NCI-H1048 (cell line): ENCODE measurements around the gene GGTLC2.
"Not testable (repeated sequence)": the region's sequence is repeated elsewhere in the genome, so short reads cannot be mapped to it uniquely, and the experiment has no call there.

ENCODE experiments used
- DNase-seq: peaks from one replicate; lab custom pipeline; 2025; lab: John Stamatoyannopoulos, UW

Gene GGTLC2

GRCh38 chr22:22669093-22669492, 24.7 kb downstream of the GGTLC2 start:
- no peak for DNase-seq

DNA sequence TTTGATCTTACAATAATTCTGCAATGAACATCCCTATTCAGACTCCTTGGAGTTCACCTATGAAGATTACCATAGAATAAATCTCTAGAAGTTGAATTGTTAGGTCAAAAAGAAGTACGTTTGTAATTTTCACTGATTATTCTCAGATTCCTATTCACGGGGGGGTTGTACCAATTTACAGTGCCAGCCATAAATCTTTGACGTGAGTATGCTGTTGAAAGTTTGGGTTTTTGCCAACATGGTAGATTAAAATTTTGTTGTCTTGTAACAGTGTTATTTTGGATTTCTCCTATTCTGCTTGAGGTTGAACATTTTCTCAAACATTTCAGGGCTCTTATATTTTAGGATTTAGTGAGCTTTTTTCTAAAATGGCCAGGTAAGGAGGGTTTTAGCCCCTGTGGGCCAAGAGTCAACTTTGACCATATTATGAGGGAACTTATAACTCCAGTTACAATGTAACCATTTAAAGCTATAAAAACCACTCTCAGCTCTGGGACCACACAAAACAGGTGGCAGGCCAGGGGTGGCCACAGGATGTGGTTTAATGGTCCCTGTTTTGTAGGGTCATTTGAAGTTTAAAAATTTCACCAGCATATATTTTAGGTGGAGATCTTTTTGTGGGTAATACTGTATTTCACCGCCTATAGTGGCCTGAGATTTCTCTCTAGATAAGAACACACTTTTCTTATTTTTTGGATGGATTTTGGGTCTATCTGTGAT, 25.8 kb downstream of the GGTLC2 start:
- no peak for DNase-seq

- DNase-seq: no peak
Observed at GRCh38 chr22:22671506-22671905, 27.1 kb downstream of the GGTLC2 start.

DNA sequence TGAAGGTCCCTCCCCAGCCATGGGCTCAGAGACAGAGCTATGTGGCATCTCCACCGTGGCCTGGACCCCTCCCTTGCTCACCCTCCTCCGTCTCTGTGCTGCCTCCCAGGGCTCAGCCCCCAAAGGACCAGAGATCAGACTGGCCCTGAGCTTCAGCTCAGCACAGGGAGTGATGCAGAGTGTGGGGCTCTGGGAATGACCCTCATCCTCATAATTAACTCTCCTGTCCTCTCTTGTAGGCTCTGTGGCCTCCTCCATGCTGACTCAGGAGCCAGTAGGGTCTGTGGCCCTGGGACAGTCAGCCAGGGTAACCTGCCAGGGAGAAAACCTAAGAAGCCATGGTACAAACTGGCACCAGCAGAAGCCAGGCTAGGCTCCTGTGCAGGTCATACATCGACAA, 28.7 kb downstream of the GGTLC2 start:
- no peak for DNase-seq

DNA sequence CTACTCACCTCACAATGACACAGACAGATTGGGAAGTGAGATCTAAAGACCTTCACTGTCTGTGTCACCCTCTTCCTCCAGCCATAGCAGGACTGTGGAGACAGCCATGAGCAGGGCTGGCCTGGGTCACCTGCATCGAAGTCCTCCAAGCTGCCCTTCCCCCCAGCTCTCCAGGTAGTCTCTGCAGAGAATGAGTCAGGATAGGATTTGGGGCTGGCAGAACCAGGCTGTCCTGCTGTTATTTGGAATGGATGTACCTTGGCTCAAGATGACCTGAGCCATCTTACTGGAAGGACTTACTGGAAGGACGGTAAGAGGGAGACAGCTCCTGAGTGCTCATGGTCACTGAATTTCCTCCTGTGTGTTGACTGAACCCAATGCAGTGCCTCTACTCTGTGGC, 29.2 kb downstream of the GGTLC2 start:
- no peak for DNase-seq

GRCh38 chr22:22674467-22674866, 30.1 kb downstream of the GGTLC2 start:
- no peak for DNase-seq

DNA sequence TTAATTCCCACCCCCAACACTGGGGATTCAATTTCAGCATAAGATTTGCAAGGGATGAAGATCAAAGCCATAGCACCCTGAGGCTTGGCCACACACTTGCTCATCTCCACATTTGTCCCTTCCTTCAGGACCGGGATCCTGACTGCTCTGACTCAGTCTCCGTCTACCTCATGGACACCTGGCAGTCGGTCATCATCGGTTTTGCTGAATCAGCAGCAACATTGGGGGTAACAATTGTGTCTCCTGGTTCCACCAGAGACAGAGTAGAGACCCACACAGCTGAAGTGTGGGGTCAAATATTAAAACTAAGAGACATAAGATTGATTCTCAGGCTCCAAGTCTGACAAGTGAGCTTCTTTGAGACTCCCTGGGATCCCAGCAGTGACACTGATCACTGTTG, 34.6 kb downstream of the GGTLC2 start:
- no peak for DNase-seq

DNA sequence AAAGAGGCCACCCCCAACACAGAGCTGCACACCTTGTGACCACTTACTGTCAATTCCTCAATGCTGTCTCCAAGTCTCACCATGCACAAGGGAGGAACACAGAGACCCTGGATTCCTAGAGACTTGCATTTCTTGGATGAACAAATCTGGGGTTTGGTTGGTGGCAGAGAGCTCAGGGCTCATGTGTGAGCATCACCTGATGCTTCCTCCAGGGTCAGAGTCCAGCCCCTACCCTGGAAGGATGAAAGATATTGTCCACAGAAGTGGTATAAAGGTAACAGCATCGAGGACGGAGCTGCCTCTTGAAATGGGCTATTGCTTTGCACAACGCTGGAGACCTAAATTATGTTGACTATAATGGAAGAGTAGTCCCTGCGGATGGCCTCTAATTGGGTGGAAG, 36.0 kb downstream of the GGTLC2 start:
- DNase-seq: no peak

- no peak for DNase-seq
Observed at GRCh38 chr22:22681221-22681739, 36.9 kb downstream of the GGTLC2 start.

DNA sequence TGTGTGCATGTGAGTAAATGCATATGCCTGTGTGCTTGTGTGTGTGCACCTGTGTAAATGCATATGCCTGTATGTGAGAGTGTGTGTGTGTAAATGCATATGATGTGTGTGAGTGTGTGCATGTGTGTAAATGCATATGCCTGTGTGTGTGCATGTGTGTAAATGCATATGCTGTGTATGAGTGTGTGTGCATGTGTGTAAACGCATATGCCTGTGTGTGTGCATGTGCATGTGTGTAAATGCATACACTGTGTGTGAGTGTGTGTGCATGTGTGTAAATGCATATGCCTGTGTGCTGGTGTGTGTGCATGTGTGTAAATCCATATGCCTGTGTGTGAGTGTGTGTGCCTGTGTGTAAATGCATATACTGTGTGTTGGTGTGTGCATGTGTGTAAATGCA, 37.8 kb downstream of the GGTLC2 start:
- no peak for DNase-seq

- DNase-seq: no peak
Observed at GRCh38 chr22:22682807-22683667, 38.6 kb downstream of the GGTLC2 start.

- DNase-seq: no peak
Observed at GRCh38 chr22:22683668-22684361, 39.4 kb downstream of the GGTLC2 start.

- no peak for DNase-seq
Observed at GRCh38 chr22:22684580-22685561, 40.5 kb downstream of the GGTLC2 start.

DNA sequence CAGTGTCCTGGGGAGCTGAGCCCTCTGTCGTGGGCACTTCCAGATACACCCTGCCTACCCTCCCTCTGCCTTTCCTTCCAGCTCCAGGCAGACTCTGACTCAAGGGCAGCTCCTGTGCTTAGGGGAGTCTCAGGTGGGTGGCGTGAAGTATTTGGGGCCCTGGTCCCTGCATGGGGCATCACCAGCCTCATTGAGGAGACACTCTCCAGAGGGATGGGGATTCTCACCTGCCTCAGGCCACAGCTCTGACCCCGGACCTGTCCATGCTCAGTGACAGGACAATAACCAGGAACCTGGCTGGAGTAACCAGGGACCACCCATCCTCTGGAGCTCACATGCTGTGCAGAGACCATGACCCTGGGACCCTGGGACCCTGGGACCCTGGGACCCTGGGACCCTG, 41.2 kb downstream of the GGTLC2 start:
- no peak for DNase-seq

DNA sequence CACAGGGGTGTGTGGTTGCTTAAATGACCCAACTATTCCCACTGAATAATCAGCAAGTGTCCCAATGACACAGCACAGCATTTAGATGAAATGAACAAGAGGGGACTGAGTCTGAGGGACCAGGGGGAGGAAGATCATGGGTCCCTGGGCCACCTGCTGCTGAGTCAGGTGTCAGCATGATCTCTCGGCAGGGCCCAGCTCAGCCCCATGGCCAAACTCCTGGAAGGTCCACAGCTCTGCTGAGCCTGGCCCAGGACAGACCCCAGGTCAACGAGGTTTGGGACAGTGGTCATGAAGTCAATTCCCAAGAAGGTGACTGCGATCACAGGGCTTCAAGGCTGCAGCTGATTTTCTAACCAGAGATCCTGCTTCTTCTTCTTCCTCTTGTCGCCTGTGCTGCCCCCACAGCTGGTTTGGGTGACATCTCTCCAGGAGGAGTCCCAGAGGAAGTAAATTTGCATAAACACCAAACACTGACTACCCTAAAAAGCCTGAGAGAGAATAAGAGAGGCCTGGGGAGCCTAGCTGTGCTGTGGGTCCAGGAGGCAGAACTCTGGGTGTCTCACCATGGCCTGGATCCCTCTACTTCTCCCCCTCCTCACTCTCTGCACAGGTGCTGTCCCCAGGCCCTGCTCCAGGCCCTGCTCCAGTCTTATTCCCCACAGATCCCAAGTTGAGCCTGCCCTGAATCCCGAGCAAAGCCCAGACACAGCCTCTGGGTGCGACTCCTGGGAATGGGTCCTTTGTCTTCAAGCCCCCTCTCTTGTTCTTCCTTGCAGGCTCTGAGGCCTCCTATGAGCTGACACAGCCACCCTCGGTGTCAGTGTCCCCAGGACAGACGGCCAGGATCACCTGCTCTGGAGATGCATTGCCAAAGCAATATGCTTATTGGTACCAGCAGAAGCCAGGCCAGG, 42.0 kb downstream of the GGTLC2 start:
- not testable (repeated sequence) for DNase-seq

- peak; percentile 12 for DNase-seq
Observed at GRCh38 chr22:22687638-22688500, 43.5 kb downstream of the GGTLC2 start.

DNA sequence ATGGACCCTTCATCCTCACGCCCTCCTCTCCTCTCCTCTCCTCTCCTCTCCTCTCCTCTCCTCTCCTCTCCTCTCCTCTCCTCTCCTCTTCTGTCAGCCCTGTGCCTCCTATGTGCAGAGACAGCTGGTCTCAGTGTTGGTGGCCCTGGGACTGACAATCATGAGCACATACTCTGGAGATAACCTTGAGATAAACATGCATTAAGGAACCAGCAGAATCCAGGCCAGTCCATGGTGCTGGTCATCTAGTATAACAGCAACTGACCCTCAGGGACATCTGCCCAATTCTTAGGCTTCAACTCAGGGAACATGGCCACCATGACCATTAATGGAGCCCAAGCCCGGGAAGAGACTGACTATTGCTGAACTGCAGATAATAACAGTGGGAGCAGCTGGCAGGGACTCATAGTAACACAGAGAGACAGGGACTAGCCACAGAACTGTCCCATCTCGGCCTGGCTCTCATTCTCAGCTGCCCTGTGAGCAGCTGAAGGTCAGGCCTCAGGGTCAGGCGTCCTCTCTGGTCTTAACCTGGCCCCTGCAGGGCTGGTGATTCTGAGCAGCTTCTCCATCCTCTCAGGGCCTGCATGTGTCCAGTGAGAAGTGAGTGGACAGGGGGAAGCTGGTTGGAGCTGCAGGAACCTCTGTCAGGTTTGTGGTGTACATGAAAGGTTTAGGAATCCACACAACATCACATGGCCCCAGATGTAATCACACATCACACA, 45.4 kb downstream of the GGTLC2 start:
- DNase-seq: no peak

DNA sequence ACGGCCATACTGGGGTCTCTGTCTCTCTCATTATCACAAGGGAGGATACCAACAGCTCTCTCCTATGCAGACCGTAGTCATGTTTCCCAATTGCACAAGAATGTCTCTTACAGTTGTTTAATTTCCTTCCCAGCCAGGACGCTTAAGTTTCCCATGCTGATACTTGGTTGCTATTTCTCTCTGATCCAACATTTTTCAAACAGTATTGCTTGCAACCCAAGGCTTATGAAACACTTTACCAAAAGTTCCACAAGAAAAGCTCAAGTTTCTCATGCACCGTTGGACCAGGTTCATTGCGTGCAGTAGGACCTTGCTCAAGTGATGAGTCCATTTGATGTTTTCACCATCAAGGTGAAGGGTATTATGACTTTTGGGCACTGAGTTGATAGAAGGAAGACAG, 46.6 kb downstream of the GGTLC2 start:
- DNase-seq: no peak
